ENCODE data around the gene SUMO2.
"Not testable (repeated sequence)": the region's sequence is repeated elsewhere in the genome, so short reads cannot be mapped to it uniquely, and the experiment has no call there.

SUMO2 gene

DNA sequence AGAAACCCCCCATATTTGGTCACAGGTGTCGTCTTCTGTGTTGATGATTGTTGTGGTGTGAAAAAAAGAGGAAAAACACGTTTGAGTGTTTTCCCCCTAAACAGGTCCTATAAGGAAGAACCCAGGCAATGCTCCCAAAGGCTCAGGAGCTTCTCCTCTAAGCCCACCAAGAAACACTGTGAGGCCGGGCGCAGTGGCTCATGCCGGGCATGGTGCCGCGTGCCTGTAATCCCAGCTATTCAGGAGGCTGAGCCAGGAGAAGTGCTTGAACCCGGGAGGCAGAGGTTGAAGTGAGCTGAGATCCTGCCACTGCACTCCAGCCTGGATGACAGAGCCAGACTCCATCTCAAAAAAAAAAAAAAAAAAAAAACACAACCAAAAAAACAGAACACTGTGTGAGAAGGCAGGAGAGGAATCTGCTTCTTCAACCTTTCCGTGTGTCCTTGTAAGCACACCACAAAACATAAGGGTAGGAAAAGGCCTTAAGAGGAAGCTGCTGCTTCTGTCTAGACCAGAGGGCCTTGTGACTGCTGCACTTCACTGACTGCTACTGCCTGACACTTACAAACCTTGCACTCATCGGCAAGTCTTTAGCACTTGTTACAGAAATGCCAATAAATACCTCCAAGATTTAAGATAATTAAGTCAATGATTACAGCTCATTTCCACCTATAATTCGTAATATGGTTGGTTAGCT is 37.8 kb downstream of the SUMO2 start:
- no peak for DNase-seq (ENCODE audit: low spot score)

- no peak for DNase-seq (ENCODE audit: low spot score)
These were observed 40.4 kb downstream of the SUMO2 start for GRCh38 chr17:75142236-75142971.

- DNase-seq (ENCODE audit: low spot score): no peak
These were observed 44.2 kb downstream of the SUMO2 start for GRCh38 chr17:75138519-75138918.

GRCh38 chr17:75137762-75138161 is 45.0 kb downstream of the SUMO2 start:
- not testable (repeated sequence) for DNase-seq (ENCODE audit: low spot score)

- DNase-seq (ENCODE audit: low spot score): no peak
These were observed 46.8 kb downstream of the SUMO2 start for GRCh38 chr17:75135946-75136345.

- DNase-seq (ENCODE audit: low spot score): no peak
These were observed 47.3 kb downstream of the SUMO2 start for GRCh38 chr17:75135452-75135851.

- DNase-seq (ENCODE audit: low spot score): not testable (repeated sequence)
These were observed 49.0 kb downstream of the SUMO2 start for GRCh38 chr17:75133607-75134347.

DNA sequence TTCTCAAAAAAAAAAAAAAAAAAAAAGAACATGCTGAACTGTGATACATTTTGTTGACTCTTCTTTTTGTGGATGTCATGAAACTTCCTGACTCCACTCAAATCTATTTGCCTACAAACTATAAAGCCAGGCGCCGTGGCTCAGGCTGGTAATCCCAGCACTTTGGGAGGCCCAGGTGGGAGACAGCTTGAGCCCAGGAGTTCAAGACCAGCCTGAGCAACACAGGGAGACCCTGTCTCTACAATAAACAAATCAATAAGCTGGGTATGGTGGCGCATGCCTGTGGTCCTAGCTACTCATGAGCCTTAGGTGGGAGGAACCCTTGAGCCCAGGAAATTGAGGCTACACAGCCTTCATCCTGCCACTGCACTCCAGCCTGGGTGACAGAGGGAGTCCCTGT is 49.8 kb downstream of the SUMO2 start:
- DNase-seq (ENCODE audit: low spot score): no peak

DNA sequence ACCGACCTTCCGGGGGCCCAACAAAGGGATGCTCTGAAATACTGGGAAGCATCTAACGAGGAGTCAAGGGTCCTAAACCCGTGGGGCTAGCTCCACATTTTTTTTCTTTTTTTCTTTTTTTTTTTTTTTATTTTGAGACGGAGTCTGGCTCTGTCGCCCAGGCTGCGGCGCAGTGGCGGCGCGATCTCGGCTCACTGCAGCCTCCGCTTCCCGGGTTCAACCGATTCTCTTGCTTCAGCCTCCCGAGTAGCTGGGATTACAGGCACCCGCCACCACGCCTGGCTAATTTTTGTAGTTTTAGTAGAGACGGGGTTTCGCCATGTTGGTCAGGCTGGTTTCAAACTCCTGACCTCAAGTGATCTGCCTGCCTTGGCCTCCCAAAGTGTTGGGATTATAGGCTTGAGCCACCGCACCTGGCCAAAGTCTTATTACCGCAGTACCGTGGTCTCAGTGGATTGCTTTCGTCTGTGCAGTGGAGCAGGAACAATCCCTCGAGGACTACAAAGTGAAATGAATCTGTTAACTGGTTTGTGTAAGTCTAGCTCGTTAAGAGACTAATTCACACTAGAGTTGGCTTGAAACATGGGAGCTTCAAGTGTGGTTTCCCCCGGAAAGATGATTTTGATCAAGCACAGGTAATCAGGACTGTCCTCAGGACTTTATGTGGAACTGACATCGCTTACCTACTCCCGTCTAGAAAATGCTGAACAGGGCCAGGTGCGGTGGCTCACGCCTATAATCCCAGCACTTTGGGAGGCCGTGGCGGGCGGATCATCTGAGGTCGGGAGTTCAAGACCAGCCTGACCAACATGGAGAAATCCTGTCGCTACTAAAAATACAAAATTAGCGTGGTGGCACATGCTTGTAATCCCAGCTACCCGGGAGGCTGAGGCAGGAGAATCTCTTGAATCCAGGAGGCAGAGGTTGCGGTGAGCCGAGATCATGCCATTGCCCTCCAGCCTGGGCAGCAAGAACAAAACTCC is 50.5 kb downstream of the SUMO2 start:
- DNase-seq (ENCODE audit: low spot score): not testable (repeated sequence)

DNA sequence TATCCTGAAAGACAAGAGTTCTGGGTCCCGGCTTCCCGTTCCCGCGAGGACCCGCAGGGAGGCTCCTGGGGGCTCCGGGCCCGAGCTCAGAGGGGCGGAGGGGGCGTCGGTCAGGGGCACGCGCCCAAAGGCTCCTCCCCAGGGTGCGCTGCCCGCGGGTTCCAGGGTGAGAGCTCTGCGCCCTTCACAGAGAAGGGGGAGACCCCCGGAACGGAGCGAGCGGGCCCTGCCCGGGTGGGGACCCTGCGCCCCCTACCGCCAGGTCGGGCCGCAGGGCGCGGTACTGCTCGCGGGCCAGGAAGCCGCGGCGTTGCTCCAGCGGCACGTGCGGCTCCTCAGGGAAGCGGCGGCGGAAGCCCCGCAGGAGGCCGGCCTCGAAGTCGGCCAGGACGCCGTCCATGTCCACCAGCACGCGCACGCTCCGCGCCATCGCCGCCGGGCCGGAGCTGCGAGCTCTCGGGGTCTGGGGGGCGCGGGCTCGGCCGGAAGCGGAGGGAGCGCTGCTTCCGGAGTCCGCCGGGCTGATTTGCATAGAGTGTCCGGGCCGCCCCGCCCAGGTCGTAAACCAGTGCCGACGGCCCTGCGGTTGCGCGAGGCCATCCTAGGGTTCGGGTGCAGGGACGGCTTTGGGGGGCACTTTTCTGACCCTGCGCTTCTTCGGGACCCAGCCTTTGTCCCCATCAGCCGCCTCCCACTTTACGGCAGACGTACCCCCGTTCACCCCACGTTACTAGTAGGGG is 51.3 kb downstream of the SUMO2 start, which contains the start of gene NT5C:
NT5C (minus strand) TSS at position 465 of the 740 bp plus-strand sequence; CDS start at position 430, 35 bp downstream.
- peak; percentile 91 for DNase-seq (ENCODE audit: low spot score)

DNA sequence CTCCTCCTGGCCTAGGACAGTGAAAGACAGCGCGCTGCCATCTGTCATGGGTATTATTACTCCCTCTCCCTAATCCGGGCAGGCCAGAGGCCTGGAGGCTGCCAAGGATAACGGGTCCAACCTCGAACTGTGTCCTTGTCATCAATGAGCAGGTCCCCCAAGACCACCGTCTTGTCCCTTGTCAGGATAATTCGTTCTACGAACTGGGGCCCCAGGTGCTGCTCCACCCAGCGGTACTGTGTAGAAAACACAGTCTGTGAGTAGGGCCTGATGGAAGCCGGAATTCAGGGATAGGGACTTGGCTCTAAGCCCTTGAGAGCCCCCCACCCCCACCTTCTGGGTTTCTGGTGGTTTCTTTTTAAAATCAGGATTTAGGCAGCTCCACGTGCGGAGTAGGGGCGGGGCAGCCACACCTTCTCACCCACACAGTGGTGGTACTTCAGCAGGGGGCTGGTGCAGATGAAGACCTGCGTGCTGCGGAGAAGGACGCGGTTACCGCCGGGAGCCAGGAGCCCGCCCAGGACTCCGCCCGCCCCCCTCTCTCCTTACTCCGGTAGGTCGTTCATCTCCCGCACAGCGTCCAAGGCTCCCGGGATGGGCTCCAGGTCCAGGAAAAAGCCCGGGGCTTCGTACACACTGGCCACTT is 52.0 kb downstream of the SUMO2 start:
- DNase-seq (ENCODE audit: low spot score): peak; percentile 84

DNA sequence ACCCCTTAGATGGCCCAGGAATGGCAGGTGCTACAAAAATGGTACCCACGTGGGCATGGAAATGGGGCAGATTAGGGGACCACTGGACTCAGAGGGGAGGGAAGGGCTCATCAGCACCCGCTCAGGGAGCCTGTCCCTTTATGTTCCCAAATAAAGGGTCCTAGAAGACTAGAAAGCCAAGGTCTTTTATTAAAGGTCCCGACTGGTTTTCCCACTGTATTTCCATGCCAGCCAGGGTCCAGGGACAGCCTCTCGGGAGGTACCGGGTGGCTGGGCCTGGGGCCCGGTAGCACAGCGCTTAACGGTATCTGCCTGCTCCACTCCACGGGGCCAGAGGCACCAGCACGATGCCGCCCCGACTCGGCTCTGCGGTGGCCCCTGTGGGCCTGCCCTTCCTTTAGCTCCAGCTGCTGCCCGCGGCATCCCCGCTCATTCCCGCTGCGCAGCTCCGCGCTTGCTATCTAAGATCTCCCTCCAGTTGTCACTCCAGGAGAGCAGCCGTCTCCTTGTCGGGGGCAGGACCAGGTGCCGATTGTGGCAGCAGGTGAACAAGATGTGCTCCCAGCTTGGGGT is 52.6 kb downstream of the SUMO2 start:
- DNase-seq (ENCODE audit: low spot score): no peak

GRCh38 chr17:75129576-75129975 is 53.2 kb downstream of the SUMO2 start:
- no peak for DNase-seq (ENCODE audit: low spot score)

DNA sequence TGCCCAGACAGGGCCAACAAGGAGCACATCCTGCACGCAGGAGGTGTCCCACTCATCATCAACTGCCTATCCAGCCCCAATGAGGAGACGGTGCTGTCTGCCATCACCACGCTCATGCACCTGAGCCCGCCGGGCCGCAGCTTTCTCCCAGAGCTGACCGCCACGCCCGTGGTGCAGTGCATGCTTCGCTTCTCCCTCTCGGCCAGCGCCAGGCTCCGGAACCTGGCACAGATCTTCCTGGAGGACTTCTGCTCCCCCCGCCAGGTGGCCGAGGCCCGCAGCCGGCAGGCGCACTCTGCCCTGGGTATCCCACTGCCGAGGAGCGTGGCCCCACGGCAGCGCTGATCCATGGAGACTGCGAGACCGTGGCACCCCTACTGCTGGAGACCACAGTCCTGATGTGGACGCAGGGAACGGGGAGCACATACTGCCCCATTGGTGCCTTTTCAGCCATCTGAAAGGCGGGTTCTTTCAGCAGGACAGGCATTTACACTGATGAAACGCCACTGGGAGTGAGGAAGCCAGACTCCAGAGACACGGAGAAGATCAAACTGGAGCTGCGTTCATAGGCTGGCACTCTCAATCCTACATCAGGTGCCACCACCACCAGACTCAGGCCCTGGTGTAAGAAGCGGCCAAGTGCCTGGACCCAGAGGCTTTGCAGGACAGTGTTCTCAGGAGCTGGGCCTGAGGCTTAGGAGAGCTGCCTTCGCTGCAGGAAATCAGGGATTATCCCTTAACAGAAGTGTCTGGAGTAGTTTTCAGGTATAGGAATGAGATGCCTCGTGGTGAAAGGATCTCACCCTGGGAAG is 53.9 kb downstream of the SUMO2 start:
- no peak for DNase-seq (ENCODE audit: low spot score)

DNA sequence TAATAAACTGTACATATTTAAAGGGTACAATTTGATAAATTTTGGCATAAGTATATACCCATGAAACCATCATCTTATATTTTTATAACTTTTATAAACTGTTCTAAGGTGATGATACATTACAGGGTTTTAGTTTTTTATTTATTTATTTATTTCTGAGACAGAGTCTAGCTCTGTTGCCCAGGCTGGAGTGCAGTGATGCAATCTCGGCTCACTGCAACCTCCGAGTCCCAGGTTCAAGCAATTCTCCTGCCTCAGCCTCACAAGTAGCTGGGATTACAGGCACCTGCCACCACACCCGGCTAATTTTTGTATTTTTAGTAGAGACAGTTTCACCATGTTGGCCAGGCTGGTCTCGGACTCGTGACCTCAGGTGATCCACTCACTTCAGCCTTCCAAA is 54.8 kb downstream of the SUMO2 start:
- DNase-seq (ENCODE audit: low spot score): not testable (repeated sequence)

- no peak for DNase-seq (ENCODE audit: low spot score)
These were observed 55.8 kb downstream of the SUMO2 start for GRCh38 chr17:75126954-75127353.

- no peak for DNase-seq (ENCODE audit: low spot score)
These were observed 56.8 kb downstream of the SUMO2 start for GRCh38 chr17:75125984-75126383.

GRCh38 chr17:75124819-75125162 is 58.0 kb downstream of the SUMO2 start:
- DNase-seq (ENCODE audit: low spot score): no peak

Data from HuH-7 (cell line).